ENCODE measurements around the gene DAB2IP. TPM values are rescaled to one million over a fixed set of nuclear protein-coding genes. Genes with fewer than 3 reads are reported as not detected.

The DAB2IP gene
- total and polyA plus RNA-seq, 2 of the 4 experiments (the other 2 are of a cell fraction): 5.6 to 17.2 TPM

DNA sequence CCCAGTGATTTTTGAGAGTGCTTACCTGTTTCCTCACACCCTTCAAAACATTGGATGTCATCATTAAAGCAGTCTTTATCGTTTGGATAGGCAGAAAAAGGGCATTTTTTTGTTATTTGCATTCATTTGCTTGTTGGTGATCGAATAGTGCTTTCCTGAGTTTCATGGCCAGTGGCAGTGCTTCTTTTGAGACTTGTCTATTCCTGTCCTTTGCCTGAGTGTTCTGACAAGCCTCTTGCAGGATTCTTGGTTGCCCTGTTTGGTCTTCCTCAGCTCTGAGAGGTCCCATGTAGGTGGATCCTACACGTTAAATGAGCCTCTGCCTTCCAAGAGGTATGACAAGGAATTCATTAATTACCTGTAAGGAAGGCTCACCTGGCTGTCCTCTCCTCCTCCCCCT is 52.8 kb downstream of the DAB2IP start:
- Histone ChIP-seq H2BK120ac (ENCODE audit: low read depth, low read length) (no peak overlapping the region), H3K14ac (replicated peaks; ENCODE audit: low read depth, low read length) (no peak overlapping the region), H3K79me1 (ENCODE audit: low read depth in 1 of 2, low read length in 2 of 2) (peaks cover 41 to 93% of the 10 kb centered on the region in 2 experiments), H3K9me3 (ENCODE audit: control insufficient read depth, insufficient read depth, low read length) (no peaks in the 10 kb centered on the region), H4K91ac (ENCODE audit: insufficient read depth, low read depth, low read length) (no peak overlapping the region), H2BK5ac (ENCODE audit: low read depth, low read length, poor library complexity, severe bottlenecking) (no peak overlapping the region), H3K4me1 (ENCODE audit: control insufficient read depth, insufficient read depth, low read length) (peaks cover 16% of the 10 kb centered on the region), H3K9me1 (ENCODE audit: insufficient read depth, low read length) (peaks cover 9% of the 10 kb centered on the region), H3K27me3 (ENCODE audit: control insufficient read depth, insufficient read depth, low read length) (no peaks in the 10 kb centered on the region), H3K4me3 (ENCODE audit: insufficient read depth, low read depth, low read length) (no peak overlapping the region), H3K36me3 (ENCODE audit: control insufficient read depth, insufficient read depth, low read length) (no peaks in the 10 kb centered on the region), H4K20me1 (ENCODE audit: insufficient read depth, low read length) (peaks cover 86% of the 10 kb centered on the region), H2BK15ac (ENCODE audit: low read depth, low read length) (no peak overlapping the region), H3K27ac (ENCODE audit: insufficient read depth, low read length) (no peak overlapping the region), H2AK5ac (ENCODE audit: low read depth, low read length) (no peak overlapping the region), H3K18ac (ENCODE audit: low read depth, low read length) (no peak overlapping the region), H3K9ac (ENCODE audit: low read depth, low read length) (no peak overlapping the region), H3K56ac (ENCODE audit: extremely low read depth, insufficient read depth, low read length) (no peak overlapping the region), H2AK9ac (replicated peaks; ENCODE audit: low read depth, low read length, poor library complexity) (no peak overlapping the region), H4K8ac (ENCODE audit: low read depth in 2 of 2, low read length in 2 of 2) (no peak overlapping the region), H2AFZ (replicated peaks; ENCODE audit: low read length, poor library complexity) (no peak overlapping the region), H3K23ac (ENCODE audit: low read depth, low read length) (no peak overlapping the region), H2BK20ac (ENCODE audit: low read depth, low read length) (no peak overlapping the region), H4K5ac (ENCODE audit: low read depth, low read length) (no peak overlapping the region), H3K4ac (ENCODE audit: low read depth, low read length) (no peak overlapping the region), H3K4me2 (ENCODE audit: low read depth, low read length) (no peak overlapping the region)
- dilution Hi-C loops (cut with HindIII; ENCODE audit: low sequenced_read_pairs, unreplicated experiment): no loop called here
- ATAC-seq (ENCODE audit: low read depth) (no peak), DNase-seq (no peak)
- in situ Hi-C loops (cut with MboI; ENCODE audit: low sequenced_read_pairs): no loop called here
- CTCF ChIA-PET: no interaction called here
- WGBS, 2 experiments (ENCODE audit: extremely low coverage in 2 of 2, insufficient read length in 1 of 2): 75% methylated on average over 1 of the region's 3 CpGs; no CpG with 5 or more reads in 1 of the 2 experiments
- no peak for TF ChIP-seq MXI1 (IDR thresholded peaks at IDR 0.05; ENCODE audit: borderline replicate concordance, low read depth, low read length)
- no peak for TF ChIP-seq CHD1 (IDR thresholded peaks at IDR 0.05; ENCODE audit: low read depth, low read length)
- BruUV-seq (replicated peaks): no TSS peak
- POLR2A ChIA-PET (ENCODE audit: unreplicated experiment): no interaction called here
- intact Hi-C loops (cut with micrococcal nuclease): no loop called here
